ENCODE data around the gene GSK3B.
"Not testable (repeated sequence)": the region's sequence is repeated elsewhere in the genome, so short reads cannot be mapped to it uniquely, and the experiment has no call there.

Gene GSK3B

GRCh38 chr3:120052225-120052624, 42.0 kb downstream of the GSK3B start:
- Histone ChIP-seq H3K9ac (ENCODE audit: low read length) (no peak overlapping the region), H3K4me1 (ENCODE audit: control insufficient read depth, insufficient read depth, low read length) (peaks cover 21% of the 10 kb centered on the region), H3K36me3 (ENCODE audit: control insufficient read depth, insufficient read depth, low read length, severe bottlenecking) (no peaks in the 10 kb centered on the region), H3K27me3 (replicated peaks; ENCODE audit: control insufficient read depth, insufficient read depth, low read length) (no peaks in the 10 kb centered on the region), H3K4me3 (ENCODE audit: low read length) (no peak overlapping the region), H3K9me3 (ENCODE audit: control insufficient read depth, low read length) (no peaks in the 10 kb centered on the region)
- DNase-seq (ENCODE audit: low read depth) = no peak

GRCh38 chr3:120051570-120051969, 42.7 kb downstream of the GSK3B start:
- not testable (repeated sequence) for H3K9me3 ChIP-seq (ENCODE audit: control insufficient read depth, low read length); H3K9ac ChIP-seq (ENCODE audit: low read length); H3K4me3 ChIP-seq (ENCODE audit: low read length); H3K36me3 ChIP-seq (ENCODE audit: control insufficient read depth, insufficient read depth, low read length, severe bottlenecking); H3K27me3 ChIP-seq (replicated peaks; ENCODE audit: control insufficient read depth, insufficient read depth, low read length); DNase-seq (ENCODE audit: low read depth)
- H3K4me1 ChIP-seq (ENCODE audit: control insufficient read depth, insufficient read depth, low read length) = peaks cover 21% of the 10 kb centered on the region

- Histone ChIP-seq H3K4me3 (ENCODE audit: low read length) (no peak overlapping the region), H3K4me1 (ENCODE audit: control insufficient read depth, insufficient read depth, low read length) (peaks cover 21% of the 10 kb centered on the region), H3K9me3 (ENCODE audit: control insufficient read depth, low read length) (peaks cover 9% of the 10 kb centered on the region), H3K9ac (ENCODE audit: low read length) (no peak overlapping the region), H3K27me3 (replicated peaks; ENCODE audit: control insufficient read depth, insufficient read depth, low read length) (no peaks in the 10 kb centered on the region), H3K36me3 (ENCODE audit: control insufficient read depth, insufficient read depth, low read length, severe bottlenecking) (no peaks in the 10 kb centered on the region)
- no peak for DNase-seq (ENCODE audit: low read depth)
Measured at GRCh38 chr3:120049881-120050539, 44.2 kb downstream of the GSK3B start.

GRCh38 chr3:120049072-120049471, 45.2 kb downstream of the GSK3B start:
- peaks cover 21% of the 10 kb centered on the region for H3K4me1 ChIP-seq (ENCODE audit: control insufficient read depth, insufficient read depth, low read length)
- no peak overlapping the region for H3K4me3 ChIP-seq (ENCODE audit: low read length)
- H3K36me3 ChIP-seq (ENCODE audit: control insufficient read depth, insufficient read depth, low read length, severe bottlenecking) = no peaks in the 10 kb centered on the region
- no peak overlapping the region for H3K9ac ChIP-seq (ENCODE audit: low read length)
- no peaks in the 10 kb centered on the region for H3K27me3 ChIP-seq (replicated peaks; ENCODE audit: control insufficient read depth, insufficient read depth, low read length)
- H3K9me3 ChIP-seq (ENCODE audit: control insufficient read depth, low read length) = peaks cover 9% of the 10 kb centered on the region
- DNase-seq (ENCODE audit: low read depth) = no peak

GRCh38 chr3:120048355-120049041, 45.7 kb downstream of the GSK3B start:
- Histone ChIP-seq H3K9me3 (ENCODE audit: control insufficient read depth, low read length) (peaks cover 9% of the 10 kb centered on the region), H3K27me3 (replicated peaks; ENCODE audit: control insufficient read depth, insufficient read depth, low read length) (no peaks in the 10 kb centered on the region), H3K4me1 (ENCODE audit: control insufficient read depth, insufficient read depth, low read length) (peaks cover 21% of the 10 kb centered on the region), H3K9ac (ENCODE audit: low read length) (no peak overlapping the region), H3K36me3 (ENCODE audit: control insufficient read depth, insufficient read depth, low read length, severe bottlenecking) (no peaks in the 10 kb centered on the region), H3K4me3 (ENCODE audit: low read length) (no peak overlapping the region)
- no peak for DNase-seq (ENCODE audit: low read depth)

- Histone ChIP-seq H3K9ac (ENCODE audit: low read length) (no peak overlapping the region), H3K36me3 (ENCODE audit: control insufficient read depth, insufficient read depth, low read length, severe bottlenecking) (no peaks in the 10 kb centered on the region), H3K27me3 (replicated peaks; ENCODE audit: control insufficient read depth, insufficient read depth, low read length) (no peaks in the 10 kb centered on the region), H3K4me3 (ENCODE audit: low read length) (no peak overlapping the region), H3K4me1 (ENCODE audit: control insufficient read depth, insufficient read depth, low read length) (peaks cover 21% of the 10 kb centered on the region), H3K9me3 (ENCODE audit: control insufficient read depth, low read length) (peaks cover 9% of the 10 kb centered on the region)
- DNase-seq (ENCODE audit: low read depth) = no peak
Measured at GRCh38 chr3:120047686-120048085, 46.6 kb downstream of the GSK3B start.

GRCh38 chr3:120040813-120041377, 53.4 kb downstream of the GSK3B start:
- Histone ChIP-seq H3K27me3 (replicated peaks; ENCODE audit: control insufficient read depth, insufficient read depth, low read length) (no peaks in the 10 kb centered on the region), H3K4me3 (ENCODE audit: low read length) (no peak overlapping the region), H3K4me1 (ENCODE audit: control insufficient read depth, insufficient read depth, low read length) (no peaks in the 10 kb centered on the region), H3K9ac (ENCODE audit: low read length) (no peak overlapping the region), H3K36me3 (ENCODE audit: control insufficient read depth, insufficient read depth, low read length, severe bottlenecking) (peaks cover 9% of the 10 kb centered on the region), H3K9me3 (ENCODE audit: control insufficient read depth, low read length) (peaks cover 33% of the 10 kb centered on the region)
- no peak for DNase-seq (ENCODE audit: low read depth)

GRCh38 chr3:120039642-120040610, 54.3 kb downstream of the GSK3B start:
- Histone ChIP-seq H3K9ac (ENCODE audit: low read length) (no peak overlapping the region), H3K9me3 (ENCODE audit: control insufficient read depth, low read length) (peaks cover 24% of the 10 kb centered on the region), H3K27me3 (replicated peaks; ENCODE audit: control insufficient read depth, insufficient read depth, low read length) (no peaks in the 10 kb centered on the region), H3K4me3 (ENCODE audit: low read length) (peak overlapping the region; percentile 26), H3K36me3 (ENCODE audit: control insufficient read depth, insufficient read depth, low read length, severe bottlenecking) (peaks cover 9% of the 10 kb centered on the region), H3K4me1 (ENCODE audit: control insufficient read depth, insufficient read depth, low read length) (no peaks in the 10 kb centered on the region)
- DNase-seq (ENCODE audit: low read depth) = no peak

- Histone ChIP-seq H3K4me1 (ENCODE audit: control insufficient read depth, insufficient read depth, low read length) (no peaks in the 10 kb centered on the region), H3K9ac (ENCODE audit: low read length) (no peak overlapping the region), H3K36me3 (ENCODE audit: control insufficient read depth, insufficient read depth, low read length, severe bottlenecking) (no peaks in the 10 kb centered on the region), H3K27me3 (replicated peaks; ENCODE audit: control insufficient read depth, insufficient read depth, low read length) (no peaks in the 10 kb centered on the region), H3K4me3 (ENCODE audit: low read length) (no peak overlapping the region), H3K9me3 (ENCODE audit: control insufficient read depth, low read length) (peaks cover 7% of the 10 kb centered on the region)
- no peak for DNase-seq (ENCODE audit: low read depth)
Measured at GRCh38 chr3:120033596-120033995, 60.7 kb downstream of the GSK3B start.

GRCh38 chr3:120031561-120031960, 62.7 kb downstream of the GSK3B start:
- no peaks in the 10 kb centered on the region for H3K9me3 ChIP-seq (ENCODE audit: control insufficient read depth, low read length)
- H3K4me3 ChIP-seq (ENCODE audit: low read length) = no peak overlapping the region
- H3K4me1 ChIP-seq (ENCODE audit: control insufficient read depth, insufficient read depth, low read length) = no peaks in the 10 kb centered on the region
- no peak overlapping the region for H3K9ac ChIP-seq (ENCODE audit: low read length)
- H3K36me3 ChIP-seq (ENCODE audit: control insufficient read depth, insufficient read depth, low read length, severe bottlenecking) = no peaks in the 10 kb centered on the region
- H3K27me3 ChIP-seq (replicated peaks; ENCODE audit: control insufficient read depth, insufficient read depth, low read length) = no peaks in the 10 kb centered on the region
- no peak for DNase-seq (ENCODE audit: low read depth)

- Histone ChIP-seq H3K9ac (ENCODE audit: low read length) (no peak overlapping the region), H3K27me3 (replicated peaks; ENCODE audit: control insufficient read depth, insufficient read depth, low read length) (no peaks in the 10 kb centered on the region), H3K4me1 (ENCODE audit: control insufficient read depth, insufficient read depth, low read length) (no peaks in the 10 kb centered on the region), H3K36me3 (ENCODE audit: control insufficient read depth, insufficient read depth, low read length, severe bottlenecking) (no peaks in the 10 kb centered on the region), H3K9me3 (ENCODE audit: control insufficient read depth, low read length) (no peaks in the 10 kb centered on the region), H3K4me3 (ENCODE audit: low read length) (no peak overlapping the region)
- DNase-seq (ENCODE audit: low read depth) = no peak
Measured at GRCh38 chr3:120029749-120030148, 64.5 kb downstream of the GSK3B start.

All from adipocyte (in vitro differentiated cells).